G401.6 (cell line): ENCODE measurements around the gene MAGI1.
"Not testable (repeated sequence)": the region's sequence is repeated elsewhere in the genome, so short reads cannot be mapped to it uniquely, and the experiment has no call there.

ENCODE experiments used
- FAIRE-seq: peaks from 2 replicates; lab custom pipeline; 2012; peaks lifted over from hg19 to GRCh38; lab: Jason Lieb, UNC

MAGI1 gene

DNA sequence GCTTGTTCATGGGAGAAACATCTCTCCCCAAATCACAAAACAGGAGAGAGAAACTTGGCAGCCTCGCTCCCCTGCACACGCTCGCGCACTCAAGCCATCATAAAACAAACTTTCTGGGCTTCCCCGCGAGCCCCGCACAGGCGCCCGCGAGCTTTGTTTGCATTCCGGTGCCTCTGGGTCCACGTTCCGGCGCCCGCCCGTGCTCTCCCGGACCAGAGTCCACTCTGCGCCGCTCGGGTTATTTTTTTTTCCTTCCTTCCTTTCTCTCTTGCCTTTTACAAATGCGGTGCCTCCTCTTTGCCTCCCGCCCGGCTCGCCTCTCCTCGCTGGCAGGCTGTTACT lies 363 bp downstream of the MAGI1 start:
- FAIRE-seq = no peak

DNA sequence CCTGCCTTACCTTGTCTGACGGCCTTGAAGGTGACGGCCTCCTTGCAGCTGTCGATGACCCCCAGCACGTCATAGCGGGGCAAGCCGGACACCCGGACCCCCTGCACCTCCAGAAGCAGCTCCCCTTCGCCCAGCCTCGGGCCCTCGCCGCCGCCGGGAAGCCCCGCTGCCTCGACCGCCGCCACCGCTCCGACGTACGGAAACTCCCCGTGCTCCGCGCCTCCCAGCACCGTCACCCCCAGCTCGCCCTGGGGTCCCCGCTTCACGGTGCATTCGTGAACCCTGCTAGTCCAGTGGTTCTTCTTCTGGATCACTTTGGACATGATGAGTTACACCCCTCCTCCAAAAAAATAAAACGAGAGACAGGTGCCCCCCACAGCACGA lies 740 bp downstream of the MAGI1 start:
- FAIRE-seq = no peak

- no peak for FAIRE-seq
Measured at GRCh38 chr3:66037330-66037985, 1.3 kb downstream of the MAGI1 start.

- FAIRE-seq = no peak
Measured at GRCh38 chr3:66036586-66037148, 2.1 kb downstream of the MAGI1 start.

- FAIRE-seq = peak; percentile 76
Measured at GRCh38 chr3:66035763-66036477, 2.8 kb downstream of the MAGI1 start.

- no peak for FAIRE-seq
Measured at GRCh38 chr3:66033241-66034138, 5.2 kb downstream of the MAGI1 start.

DNA sequence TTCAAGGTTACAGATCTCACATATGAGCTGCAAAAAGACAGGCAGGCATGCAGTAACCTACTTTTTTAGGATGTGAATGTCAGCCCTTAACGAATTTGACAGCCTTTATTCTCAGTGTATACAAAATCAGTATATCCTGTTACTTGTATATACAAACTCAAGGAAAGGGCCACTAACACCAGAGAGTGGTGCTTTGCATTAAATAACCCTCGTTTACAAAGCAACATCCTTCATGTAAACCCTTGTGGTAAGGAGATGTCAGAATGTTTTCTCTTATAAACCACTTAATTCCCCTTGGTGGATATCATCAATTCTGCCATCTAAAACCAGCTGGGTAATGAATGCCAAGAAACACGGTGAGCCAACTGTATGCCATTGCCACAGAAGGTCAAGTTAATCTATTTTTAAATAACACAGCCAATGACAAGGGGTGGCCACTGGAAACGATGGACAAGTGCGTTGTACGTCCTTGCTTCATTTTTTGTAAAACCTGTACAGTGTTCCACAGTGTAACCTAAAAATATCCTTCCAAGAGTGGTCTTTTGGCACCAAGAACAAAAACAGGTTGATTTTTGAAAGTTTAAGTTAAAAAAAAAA lies 7.5 kb downstream of the MAGI1 start:
- FAIRE-seq = no peak

DNA sequence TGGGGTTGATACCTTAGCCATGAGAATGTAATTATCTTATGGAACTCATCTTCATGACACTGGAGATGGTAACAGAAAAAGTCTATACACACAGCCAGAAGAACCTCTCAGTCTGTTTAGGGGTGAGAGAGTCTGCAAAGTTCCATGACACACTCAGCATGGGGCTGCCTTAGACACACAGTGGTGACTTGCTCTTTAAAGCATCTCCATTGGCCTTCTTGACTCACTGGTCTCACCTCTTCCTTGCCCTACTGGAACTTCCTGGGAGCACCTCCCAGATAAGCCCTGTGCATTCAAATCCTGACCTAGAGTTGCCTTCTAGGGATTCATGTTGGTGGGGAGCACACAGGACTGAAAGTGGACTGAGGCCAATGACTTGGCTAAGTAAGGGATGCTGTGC lies 9.3 kb downstream of the MAGI1 start:
- FAIRE-seq = no peak

DNA sequence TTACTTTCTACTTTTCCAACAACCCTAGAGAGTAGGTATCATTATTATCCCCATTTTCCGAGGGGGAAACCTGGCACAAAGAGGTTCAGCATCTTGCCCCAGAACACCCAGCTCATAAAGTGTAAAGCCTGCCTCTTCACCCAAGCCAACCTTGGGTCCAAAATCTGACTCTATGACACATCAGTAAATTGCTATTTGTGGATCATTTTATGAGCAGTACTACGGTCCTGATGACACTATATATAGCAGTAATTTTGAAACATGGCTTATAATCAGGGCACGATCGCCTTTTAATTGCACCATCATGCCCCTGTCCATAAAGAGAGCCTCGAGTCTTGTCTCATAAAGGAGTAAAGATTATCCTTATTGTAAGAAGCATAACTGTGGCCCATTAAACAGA lies 9.7 kb downstream of the MAGI1 start:
- no peak for FAIRE-seq

DNA sequence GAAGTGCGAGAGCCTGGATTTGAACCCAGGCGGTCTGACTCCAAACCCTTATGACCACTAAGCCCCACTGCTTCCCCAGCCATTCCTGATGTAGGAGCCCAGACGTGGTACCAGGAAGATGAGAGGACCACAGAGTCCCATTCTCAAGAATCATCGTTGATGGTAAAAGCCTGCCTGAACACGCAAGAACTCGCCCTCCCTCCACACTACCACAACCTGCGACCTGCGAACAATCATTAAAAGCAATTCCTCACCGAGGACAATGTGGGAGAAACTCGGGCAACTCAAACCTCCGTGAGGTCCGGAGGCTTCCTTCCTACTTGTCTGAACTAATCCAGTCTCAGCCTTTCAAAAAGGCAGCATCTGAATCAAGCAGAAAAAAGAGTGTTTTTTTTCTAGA lies 10.3 kb downstream of the MAGI1 start:
- no peak for FAIRE-seq

- FAIRE-seq = not testable (repeated sequence)
Measured at GRCh38 chr3:66027099-66027498, 11.6 kb downstream of the MAGI1 start.

GRCh38 chr3:66023738-66024385 lies 14.9 kb downstream of the MAGI1 start:
- FAIRE-seq = no peak

GRCh38 chr3:66023229-66023628 lies 15.5 kb downstream of the MAGI1 start:
- FAIRE-seq = no peak

DNA sequence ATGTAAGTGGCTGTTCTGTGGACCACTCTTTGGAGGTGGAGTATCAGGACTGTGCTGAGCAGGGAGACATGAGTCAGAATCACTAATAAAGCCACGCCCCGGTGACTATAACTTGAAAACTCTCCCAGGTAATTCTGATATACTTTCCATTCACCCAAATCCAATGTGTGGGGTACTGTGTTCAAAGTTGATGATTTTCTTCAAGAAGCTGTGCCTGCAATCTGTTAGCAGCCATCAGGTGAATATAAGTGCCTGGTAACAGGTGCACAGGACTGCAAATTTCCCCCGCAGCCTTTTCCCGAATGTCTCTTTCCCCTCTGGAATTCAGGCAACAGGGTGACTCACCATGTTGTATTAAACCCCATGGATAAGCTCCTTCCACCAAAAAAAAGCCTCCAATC lies 17.0 kb downstream of the MAGI1 start:
- FAIRE-seq = no peak

GRCh38 chr3:66019896-66020295 lies 18.8 kb downstream of the MAGI1 start:
- FAIRE-seq = no peak

DNA sequence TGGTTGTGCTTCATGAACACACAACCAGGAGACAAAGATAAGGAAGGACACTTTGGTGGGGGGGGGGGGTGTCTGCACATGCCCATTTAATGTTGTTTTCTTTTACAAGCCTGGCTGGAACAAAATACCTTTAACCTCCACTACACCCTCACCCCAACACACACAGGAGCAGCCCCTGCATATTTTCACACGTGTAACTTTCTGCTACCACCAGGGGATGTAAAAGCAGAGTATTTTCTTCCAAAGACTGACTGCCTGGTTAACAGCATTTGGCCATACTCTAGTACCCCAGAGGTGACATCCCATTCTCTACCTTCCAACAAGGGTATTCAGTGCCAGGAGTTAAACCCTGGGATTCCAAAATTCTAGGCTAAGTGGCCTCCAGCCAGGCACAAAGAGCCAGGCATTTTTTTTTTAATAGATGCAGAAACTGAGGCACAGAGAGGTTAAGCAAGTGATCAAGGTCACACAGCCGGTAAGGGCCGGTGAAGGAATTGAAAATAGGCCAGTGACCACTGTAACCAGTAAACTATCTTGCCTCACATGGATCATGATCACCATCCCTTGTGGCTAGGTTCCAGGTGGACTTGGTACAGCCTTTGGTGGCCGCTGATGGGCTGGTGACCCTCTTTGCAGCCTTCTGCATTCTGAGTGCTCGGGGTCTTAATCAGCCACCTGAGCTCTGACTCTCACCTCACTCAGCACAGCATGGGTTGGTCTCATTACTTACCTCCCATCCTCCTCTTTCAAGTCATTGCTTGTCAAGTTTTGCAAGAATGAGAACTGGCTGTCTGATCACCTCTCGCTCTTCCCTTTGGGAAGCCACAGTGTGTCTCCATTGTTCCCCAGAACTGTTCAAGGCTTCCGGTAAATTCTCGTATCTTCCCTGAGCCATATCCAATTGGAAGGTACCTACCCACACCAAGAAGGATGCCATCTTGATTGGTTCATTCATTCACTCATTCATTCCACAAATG lies 20.4 kb downstream of the MAGI1 start:
- no peak for FAIRE-seq

- FAIRE-seq = no peak
Measured at GRCh38 chr3:66017591-66017990, 21.1 kb downstream of the MAGI1 start.

- FAIRE-seq = no peak
Measured at GRCh38 chr3:66017084-66017483, 21.6 kb downstream of the MAGI1 start.

GRCh38 chr3:66015841-66016240 lies 22.9 kb downstream of the MAGI1 start:
- FAIRE-seq = no peak

DNA sequence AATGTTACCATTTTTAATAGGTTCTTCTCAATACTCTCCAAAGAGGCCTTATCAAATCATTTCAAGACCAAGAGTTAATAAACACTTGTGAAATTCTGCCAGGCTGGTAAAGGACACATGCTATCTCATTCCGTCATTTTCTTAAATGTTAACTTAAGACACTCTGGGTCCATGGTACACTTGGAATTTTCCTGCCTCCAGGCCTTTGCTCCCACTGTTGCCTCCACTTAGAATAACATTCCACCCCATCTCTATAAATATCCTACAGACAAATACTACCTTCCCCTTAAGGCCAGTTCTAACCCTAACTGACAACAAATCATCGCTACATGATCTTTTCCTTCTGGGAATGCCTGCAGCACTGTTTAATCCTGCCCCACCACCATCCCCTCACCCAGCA lies 24.1 kb downstream of the MAGI1 start:
- FAIRE-seq = no peak

DNA sequence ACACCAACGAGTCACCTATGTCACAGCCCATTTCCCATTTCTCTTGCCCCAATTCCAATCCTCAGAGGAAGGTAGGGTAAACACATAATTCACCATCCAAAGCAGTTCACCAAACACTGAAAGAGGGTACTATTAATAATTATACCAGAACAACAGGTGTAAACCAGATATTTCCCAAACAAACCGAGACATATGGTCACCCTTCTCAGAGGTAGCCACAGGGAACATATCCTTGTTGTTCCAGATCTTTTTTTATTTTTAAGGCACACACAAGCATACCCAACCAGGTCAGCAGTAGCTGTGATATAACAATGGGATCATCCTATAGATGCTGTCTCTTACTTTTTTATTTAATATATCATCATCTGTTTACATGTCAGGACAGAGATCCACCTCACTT lies 24.7 kb downstream of the MAGI1 start:
- no peak for FAIRE-seq
